ENCODE measurements around the gene AIRE. TPM values are rescaled to one million over a fixed set of nuclear protein-coding genes. Genes with fewer than 3 reads are reported as not detected.

Gene AIRE
- total RNA-seq, 2 experiments from 2014 or later, result 0.27 to 0.30 TPM

DNA sequence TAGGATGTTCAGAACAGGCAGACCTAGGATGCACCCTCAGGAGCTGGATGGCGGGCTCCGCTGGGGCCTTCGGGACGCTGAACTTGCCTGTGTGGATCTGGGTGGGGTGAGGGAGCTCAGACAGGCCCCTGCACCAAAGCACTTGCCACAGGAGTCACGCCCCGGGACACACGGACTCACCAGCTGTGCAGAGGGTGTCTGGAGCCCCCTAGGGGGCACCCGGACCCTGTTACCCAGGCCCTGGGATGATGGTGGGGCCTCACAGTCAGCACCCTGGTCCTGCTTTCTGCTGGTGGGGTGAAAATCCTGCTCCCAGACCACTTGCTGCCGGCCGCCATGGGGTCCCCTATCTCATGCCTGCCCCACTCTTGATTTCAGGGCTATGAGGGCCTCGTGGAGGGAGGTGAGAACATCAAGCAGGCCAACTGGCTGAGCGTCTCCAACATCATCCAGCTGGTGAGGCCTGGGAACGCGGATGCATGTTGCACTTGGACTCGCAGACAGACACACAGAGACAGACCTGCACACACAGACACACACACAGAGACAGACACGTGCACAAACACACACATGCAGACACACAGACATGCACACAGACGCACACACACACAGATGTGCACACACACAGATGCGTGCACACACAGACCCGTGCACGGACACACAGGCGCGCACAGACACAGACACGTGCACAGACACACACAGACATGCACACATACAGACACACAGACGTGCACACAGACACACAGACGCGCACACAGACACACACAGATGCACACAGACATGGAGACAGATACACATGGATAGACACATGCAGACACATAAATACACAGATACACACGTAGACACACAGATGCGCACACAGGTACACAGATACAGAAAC lies 25.2 kb downstream of the AIRE start:
- Mint-ChIP-seq H3K27me3 (no peaks in the 10 kb centered on the region), H3K9me3 (no peaks in the 10 kb centered on the region), H3K4me3 (no peak overlapping the region), H3K4me1 (no peaks in the 10 kb centered on the region), H3K36me3 (ENCODE audit: low read depth) (peaks cover 22% of the 10 kb centered on the region), H3K27ac (no peak overlapping the region)
- ChIA-PET CTCF (interaction anchor here (1.9 kb wide), 1 partner anchor 13 kb away, joined by 5 read pairs; no protein-coding TSS in a partner anchor), POLR2A (no interaction called here)
- no peak for DNase-seq

DNA sequence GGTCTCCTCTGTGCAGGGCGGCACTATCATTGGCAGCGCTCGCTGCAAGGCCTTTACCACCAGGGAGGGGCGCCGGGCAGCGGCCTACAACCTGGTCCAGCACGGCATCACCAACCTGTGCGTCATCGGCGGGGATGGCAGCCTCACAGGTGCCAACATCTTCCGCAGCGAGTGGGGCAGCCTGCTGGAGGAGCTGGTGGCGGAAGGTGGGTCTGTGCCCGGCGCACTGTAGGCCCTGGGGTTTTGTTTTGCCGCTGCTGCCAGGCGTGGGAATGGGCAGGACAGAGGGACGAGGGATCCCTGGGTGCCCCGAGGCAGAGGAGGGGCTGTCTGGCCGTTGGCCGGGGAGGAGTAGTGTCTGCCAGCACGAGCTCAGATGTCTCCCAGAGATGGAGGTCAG lies 26.4 kb downstream of the AIRE start:
- H3K4me1 Mint-ChIP-seq, result no peaks in the 10 kb centered on the region
- no peak overlapping the region for H3K4me3 Mint-ChIP-seq
- no peak overlapping the region for H3K27ac Mint-ChIP-seq
- H3K36me3 Mint-ChIP-seq (ENCODE audit: low read depth), result peaks cover 25% of the 10 kb centered on the region
- no peaks in the 10 kb centered on the region for H3K27me3 Mint-ChIP-seq
- no peak for DNase-seq
- ChIA-PET POLR2A (no interaction called here), CTCF (no interaction called here)
- H3K9me3 Mint-ChIP-seq, result no peaks in the 10 kb centered on the region

DNA sequence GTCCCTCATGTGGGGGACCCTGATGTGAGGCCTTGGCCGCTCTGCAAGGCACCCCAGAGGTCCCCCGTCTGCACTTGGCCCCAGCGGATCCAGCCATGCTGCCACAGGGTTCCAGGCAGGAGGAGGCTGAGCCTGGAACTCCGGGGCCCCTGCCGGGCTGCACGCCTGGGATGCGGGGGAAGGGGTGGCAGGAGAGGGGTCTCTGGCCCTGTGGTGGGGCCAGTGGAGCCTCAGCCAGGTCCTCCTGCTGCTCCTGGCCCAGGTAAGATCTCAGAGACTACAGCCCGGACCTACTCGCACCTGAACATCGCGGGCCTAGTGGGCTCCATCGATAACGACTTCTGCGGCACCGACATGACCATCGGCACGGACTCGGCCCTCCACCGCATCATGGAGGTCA lies 27.0 kb downstream of the AIRE start:
- ChIA-PET POLR2A (no interaction called here), CTCF (interaction anchor here (1.0 to 1.3 kb wide), 2 partner anchors 9 to 15 kb away, joined by 3 to 5 read pairs; no protein-coding TSS in a partner anchor)
- peaks cover 23% of the 10 kb centered on the region for H3K36me3 Mint-ChIP-seq (ENCODE audit: low read depth)
- no peaks in the 10 kb centered on the region for H3K9me3 Mint-ChIP-seq
- no peaks in the 10 kb centered on the region for H3K27me3 Mint-ChIP-seq
- DNase-seq, result no peak
- H3K4me1 Mint-ChIP-seq, result no peaks in the 10 kb centered on the region
- no peak overlapping the region for H3K4me3 Mint-ChIP-seq
- H3K27ac Mint-ChIP-seq, result no peak overlapping the region

DNA sequence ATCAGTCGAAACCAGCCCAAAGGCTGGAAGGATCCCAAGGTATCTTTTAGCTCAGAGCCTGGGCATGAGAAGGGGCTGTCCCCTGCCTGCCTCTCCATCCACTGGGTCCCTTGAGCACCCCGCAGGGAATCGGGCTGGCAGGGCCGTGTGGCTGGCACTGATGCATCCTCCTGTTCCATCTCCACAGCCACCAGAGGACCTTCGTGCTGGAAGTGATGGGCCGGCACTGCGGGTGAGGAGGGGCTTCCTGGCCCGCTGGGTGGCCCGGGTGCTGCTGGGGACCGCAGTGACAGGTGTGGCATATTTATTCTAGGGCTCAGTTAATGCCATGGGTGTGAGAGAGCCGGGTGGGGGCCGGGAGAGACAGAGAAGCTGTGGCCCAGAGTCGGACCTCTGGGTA lies 27.8 kb downstream of the AIRE start:
- ChIA-PET POLR2A (no interaction called here), CTCF (interaction anchor here (1.0 to 1.3 kb wide), 2 partner anchors 9 to 16 kb away, joined by 3 to 5 read pairs; no protein-coding TSS in a partner anchor)
- H3K27me3 Mint-ChIP-seq, result no peaks in the 10 kb centered on the region
- H3K36me3 Mint-ChIP-seq (ENCODE audit: low read depth), result peaks cover 16% of the 10 kb centered on the region
- no peak overlapping the region for H3K4me3 Mint-ChIP-seq
- no peak overlapping the region for H3K27ac Mint-ChIP-seq
- no peaks in the 10 kb centered on the region for H3K9me3 Mint-ChIP-seq
- no peak for DNase-seq
- no peaks in the 10 kb centered on the region for H3K4me1 Mint-ChIP-seq

DNA sequence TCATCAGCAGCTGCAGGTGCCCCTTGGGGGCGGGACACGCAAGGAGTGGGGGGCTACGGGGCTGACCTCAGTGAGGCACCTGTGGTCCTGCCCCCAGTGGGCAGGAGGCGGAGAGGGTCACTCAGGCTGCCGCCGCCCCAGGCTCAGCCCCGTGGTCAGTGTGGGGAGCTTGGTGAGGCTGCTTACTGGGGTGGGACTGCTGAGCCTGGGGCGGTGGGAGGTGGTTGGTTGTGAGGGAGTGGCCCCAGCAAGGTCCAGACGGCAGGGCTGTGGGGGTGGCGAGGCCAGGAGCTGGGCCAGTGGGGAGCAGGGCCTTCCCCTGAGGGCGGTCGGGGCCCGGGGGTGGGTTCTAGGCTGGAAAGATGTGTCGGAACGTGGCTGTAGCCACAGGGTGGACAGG lies 28.5 kb downstream of the AIRE start:
- Mint-ChIP-seq H3K27me3 (no peaks in the 10 kb centered on the region), H3K4me1 (no peaks in the 10 kb centered on the region), H3K9me3 (no peaks in the 10 kb centered on the region), H3K4me3 (no peak overlapping the region), H3K27ac (no peak overlapping the region), H3K36me3 (ENCODE audit: low read depth) (peaks cover 13% of the 10 kb centered on the region)
- ChIA-PET CTCF (interaction anchor here (1.3 kb wide), 1 partner anchor 16 kb away, joined by 5 read pairs; no protein-coding TSS in a partner anchor), POLR2A (interaction anchor here (0.6 kb wide), 1 partner anchor 600 kb away, joined by 4 read pairs; no protein-coding TSS in a partner anchor)
- no peak for DNase-seq

DNA sequence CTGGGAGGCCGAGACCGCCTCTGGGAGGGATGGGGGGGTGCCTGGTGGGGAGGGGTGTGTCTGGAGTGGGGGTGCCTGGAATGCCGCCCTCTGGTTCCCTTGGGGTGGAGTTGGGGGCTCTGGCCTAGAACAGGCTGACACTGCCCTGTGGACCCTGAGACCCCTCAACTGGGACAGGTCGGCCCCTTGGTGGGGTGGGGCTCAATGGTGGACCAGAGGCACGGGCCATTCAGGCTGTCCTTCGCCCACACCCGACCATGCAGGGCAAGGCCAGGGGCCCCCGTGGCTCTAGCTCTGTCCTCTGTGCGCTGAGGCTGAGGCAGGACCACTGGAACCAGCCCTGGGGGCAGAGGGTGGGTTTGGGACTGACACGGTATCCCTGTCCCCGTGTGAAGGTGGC lies 28.9 kb downstream of the AIRE start:
- DNase-seq, result no peak
- Mint-ChIP-seq H3K27ac (no peak overlapping the region), H3K36me3 (ENCODE audit: low read depth) (peaks cover 13% of the 10 kb centered on the region), H3K9me3 (no peaks in the 10 kb centered on the region), H3K27me3 (no peaks in the 10 kb centered on the region), H3K4me1 (no peaks in the 10 kb centered on the region), H3K4me3 (no peak overlapping the region)
- ChIA-PET CTCF (no interaction called here), POLR2A (no interaction called here)

DNA sequence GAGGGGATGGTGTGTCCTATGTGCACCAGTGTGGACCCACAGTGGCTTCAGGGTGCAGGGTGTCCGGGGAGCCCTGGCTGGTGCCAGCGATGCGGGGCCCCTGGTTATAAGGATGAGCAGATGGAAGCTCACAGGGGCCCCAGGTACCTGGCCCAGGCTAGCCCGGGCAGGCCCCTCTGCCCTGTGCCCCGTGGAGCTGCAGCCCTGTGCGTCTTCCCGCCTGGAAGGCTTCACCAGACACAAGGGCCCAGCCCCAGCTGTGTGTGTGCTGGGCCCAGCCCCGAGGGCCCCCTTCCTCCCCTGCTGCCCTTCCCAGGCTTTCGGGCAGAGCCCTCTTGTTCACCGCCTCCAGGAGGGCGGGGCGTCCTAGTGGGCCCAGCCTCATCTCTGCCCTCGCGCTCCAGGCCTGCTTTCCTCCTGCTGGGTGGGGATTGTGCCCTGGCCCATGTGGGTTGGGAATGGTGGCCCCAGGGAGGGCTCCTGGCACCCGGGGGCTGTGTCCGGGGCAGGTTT lies 30.1 kb downstream of the AIRE start:
- Mint-ChIP-seq H3K4me1 (no peaks in the 10 kb centered on the region), H3K4me3 (no peak overlapping the region), H3K36me3 (ENCODE audit: low read depth) (peaks cover 13% of the 10 kb centered on the region), H3K9me3 (no peaks in the 10 kb centered on the region), H3K27ac (no peak overlapping the region), H3K27me3 (no peaks in the 10 kb centered on the region)
- ChIA-PET CTCF (interaction anchor here (0.7 to 1.2 kb wide), 2 partner anchors 16 to 19 kb away, joined by 3 read pairs; no protein-coding TSS in a partner anchor), POLR2A (no interaction called here)
- DNase-seq, result no peak

DNA sequence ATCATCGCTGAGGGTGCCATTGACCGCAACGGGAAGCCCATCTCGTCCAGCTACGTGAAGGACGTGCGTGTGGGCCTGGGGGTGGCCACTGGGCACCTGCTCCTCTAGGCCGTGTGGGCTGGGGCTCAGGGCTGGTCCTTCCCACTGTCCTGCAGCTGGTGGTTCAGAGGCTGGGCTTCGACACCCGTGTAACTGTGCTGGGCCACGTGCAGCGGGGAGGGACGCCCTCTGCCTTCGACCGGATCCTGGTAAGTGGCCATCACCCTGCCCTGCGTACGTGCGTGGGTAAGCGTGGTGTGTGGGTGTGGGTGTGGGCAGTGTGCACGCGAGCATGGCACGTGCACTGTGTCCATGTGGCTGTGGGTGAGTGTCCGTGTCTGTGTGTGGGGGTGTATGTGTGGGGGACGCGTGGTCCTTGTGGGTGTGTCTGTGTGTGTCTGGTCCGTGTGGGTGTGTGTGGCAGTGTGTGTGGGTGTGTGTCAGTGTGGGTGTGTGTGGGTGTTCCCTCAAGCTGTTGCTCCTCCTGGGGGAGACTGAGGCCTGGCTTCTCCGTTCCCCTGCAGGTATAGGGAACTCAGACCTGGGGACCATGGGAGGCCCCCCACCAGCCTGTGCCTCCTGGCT lies 30.7 kb downstream of the AIRE start:
- CTCF ChIA-PET, result interaction anchor here (1.2 kb wide), 1 partner anchor 19 kb away, joined by 3 read pairs; no protein-coding TSS in a partner anchor
- Mint-ChIP-seq H3K4me3 (no peak overlapping the region), H3K27me3 (no peaks in the 10 kb centered on the region), H3K4me1 (no peaks in the 10 kb centered on the region), H3K36me3 (ENCODE audit: low read depth) (peaks cover 7% of the 10 kb centered on the region), H3K27ac (no peak overlapping the region), H3K9me3 (no peaks in the 10 kb centered on the region)
- POLR2A ChIA-PET, result no interaction called here
- no peak for DNase-seq

DNA sequence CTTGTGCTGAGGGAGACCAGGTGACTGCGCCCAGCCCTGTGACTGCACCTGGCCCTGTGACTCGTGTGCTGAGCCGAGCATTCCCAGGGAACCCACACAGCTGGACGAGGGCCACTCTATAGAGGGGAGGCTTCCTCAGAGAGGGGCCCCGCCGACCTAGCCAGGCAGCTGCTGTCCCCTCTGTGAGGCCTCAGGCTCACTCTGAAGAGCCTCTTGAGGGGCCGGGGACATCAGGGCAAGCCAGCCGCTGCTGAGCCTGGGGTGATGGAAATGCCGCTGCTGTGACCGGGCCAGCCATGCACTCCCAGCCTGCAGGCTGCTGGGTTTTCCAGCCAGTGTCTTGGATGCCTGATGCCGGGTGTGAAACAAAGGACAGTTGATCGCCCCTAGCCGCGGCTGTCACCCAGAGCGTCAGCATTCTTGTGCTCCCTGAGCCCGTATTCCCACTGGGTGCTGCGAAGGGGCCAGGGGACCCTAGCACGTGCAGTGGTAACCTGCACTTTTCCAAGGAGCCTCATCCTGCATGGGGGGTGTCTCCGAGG lies 31.6 kb downstream of the AIRE start:
- H3K27me3 Mint-ChIP-seq, result no peaks in the 10 kb centered on the region
- POLR2A ChIA-PET, result interaction anchor here (0.7 kb wide), 1 partner anchor 127 kb away, joined by 3 read pairs; no protein-coding TSS in a partner anchor
- CTCF ChIA-PET, result no interaction called here
- no peak for DNase-seq
- no peaks in the 10 kb centered on the region for H3K4me1 Mint-ChIP-seq
- peaks cover 3% of the 10 kb centered on the region for H3K36me3 Mint-ChIP-seq (ENCODE audit: low read depth)
- H3K4me3 Mint-ChIP-seq, result no peak overlapping the region
- no peak overlapping the region for H3K27ac Mint-ChIP-seq
- no peaks in the 10 kb centered on the region for H3K9me3 Mint-ChIP-seq

DNA sequence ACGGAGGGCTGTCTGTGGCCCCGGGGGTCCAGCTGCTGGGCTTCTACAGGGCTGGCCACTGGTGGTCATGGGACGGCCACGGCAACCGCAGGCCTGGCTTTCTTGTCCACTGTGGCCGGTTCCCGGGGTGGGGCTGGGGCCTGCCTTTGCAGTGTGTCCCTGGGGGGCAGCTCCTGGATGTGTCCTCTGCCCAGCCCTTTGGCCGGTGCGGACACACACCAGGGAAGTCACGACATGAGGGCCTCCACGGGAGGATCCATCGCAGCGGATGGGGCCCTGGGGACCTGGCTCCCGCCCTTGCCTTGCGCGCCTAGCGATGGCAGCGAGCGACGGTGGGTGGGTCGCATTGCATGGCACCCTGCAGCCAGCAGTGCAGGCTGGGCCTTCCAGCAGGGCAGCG lies 32.2 kb downstream of the AIRE start:
- H3K27ac Mint-ChIP-seq, result no peak overlapping the region
- H3K4me1 Mint-ChIP-seq, result no peaks in the 10 kb centered on the region
- no peaks in the 10 kb centered on the region for H3K27me3 Mint-ChIP-seq
- H3K4me3 Mint-ChIP-seq, result no peak overlapping the region
- H3K9me3 Mint-ChIP-seq, result no peaks in the 10 kb centered on the region
- DNase-seq, result no peak
- peaks cover 3% of the 10 kb centered on the region for H3K36me3 Mint-ChIP-seq (ENCODE audit: low read depth)
- POLR2A ChIA-PET, result no interaction called here
- CTCF ChIA-PET, result no interaction called here

DNA sequence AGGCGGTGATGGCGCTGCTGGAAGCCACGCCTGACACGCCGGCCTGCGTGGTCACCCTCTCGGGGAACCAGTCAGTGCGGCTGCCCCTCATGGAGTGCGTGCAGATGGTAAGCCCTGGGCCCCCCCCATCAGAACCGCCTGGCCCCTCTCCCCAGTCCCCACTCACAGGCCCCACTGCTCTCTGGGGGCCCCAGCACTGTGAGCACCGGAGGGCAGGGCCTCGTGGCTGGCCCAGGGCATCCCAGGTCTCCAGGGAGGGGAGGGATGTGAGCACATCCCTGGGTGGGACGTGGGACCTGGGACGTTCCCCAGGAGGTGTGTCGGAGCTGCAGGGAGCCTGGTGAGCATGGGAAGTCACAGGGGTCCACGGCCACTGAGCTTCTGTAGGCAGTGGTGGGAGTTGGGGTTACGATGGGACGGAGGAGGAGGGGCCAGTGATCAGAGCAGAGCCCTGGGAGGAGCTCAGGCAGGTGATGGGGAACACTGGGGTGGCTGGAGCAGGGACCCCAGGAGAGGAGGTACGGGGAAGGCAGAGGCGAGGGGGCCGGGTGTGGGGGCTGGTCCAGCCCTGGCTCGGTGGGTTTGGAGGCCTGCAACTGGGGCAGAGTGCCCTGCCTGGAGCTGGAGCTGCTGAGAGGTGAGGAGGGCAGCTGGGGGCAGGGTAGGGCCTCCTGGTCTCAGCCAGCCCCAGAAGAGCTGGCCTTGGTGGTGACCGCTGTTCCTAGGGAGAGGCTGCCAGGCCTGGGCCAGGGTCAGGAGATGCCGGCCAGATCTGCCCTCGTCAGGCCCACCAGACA lies 33.0 kb downstream of the AIRE start:
- Mint-ChIP-seq H3K27ac (no peak overlapping the region), H3K27me3 (no peaks in the 10 kb centered on the region), H3K4me3 (no peak overlapping the region), H3K4me1 (no peaks in the 10 kb centered on the region), H3K9me3 (no peaks in the 10 kb centered on the region), H3K36me3 (ENCODE audit: low read depth) (peaks cover 3% of the 10 kb centered on the region)
- POLR2A ChIA-PET, result no interaction called here
- CTCF ChIA-PET, result interaction anchor here (0.7 to 1.3 kb wide), 2 partner anchors 13 to 15 kb away, joined by 3 read pairs; no protein-coding TSS in a partner anchor
- DNase-seq, result no peak

DNA sequence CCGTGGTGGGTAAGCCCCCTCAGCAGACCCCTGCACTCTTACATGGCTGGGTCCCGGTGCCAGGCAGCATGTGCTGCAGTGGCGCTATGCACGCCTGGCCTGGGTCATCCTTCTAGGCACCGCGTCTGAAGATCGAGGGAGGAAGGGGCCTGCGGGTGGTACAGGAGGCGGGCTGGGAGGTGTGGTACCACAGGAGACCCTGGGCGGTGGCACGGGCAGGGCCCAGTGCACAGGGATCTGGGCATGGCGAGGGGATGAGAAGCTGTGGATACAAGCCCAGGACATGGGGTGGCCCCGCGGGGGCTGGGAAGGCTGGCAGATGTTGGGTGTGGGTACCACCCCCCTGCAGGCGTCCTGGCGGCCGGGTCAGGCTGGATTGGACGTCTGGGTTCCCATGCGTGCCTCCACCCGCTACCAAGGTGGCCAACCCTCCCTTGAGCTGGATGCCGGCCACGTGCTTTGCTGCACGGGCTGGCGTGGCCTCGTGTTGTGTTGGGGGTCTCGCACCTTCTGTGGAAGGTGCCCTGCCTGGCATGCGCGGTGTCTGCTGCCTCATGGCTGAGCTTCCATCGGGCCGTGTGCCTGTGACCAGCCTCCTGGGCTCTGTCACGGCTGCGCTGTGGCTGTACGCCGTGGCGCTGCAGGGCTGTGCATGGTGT lies 33.9 kb downstream of the AIRE start:
- no peak for DNase-seq
- H3K9me3 Mint-ChIP-seq, result no peaks in the 10 kb centered on the region
- H3K27ac Mint-ChIP-seq, result no peak overlapping the region
- ChIA-PET POLR2A (no interaction called here), CTCF (interaction anchor here (1.3 kb wide), 1 partner anchor 12 kb away, joined by 3 read pairs; no protein-coding TSS in a partner anchor)
- peaks cover 3% of the 10 kb centered on the region for H3K36me3 Mint-ChIP-seq (ENCODE audit: low read depth)
- no peaks in the 10 kb centered on the region for H3K27me3 Mint-ChIP-seq
- no peak overlapping the region for H3K4me3 Mint-ChIP-seq
- no peaks in the 10 kb centered on the region for H3K4me1 Mint-ChIP-seq

All from activated CD4-positive, alpha-beta T cell treated with anti-CD3 and anti-CD28 coated beads, Interleukin-2, amount 10 ng/mL, durations not matched to agents 7 days and 5 days (primary cell).